Panc1 (cell line): ENCODE measurements around the gene HSF5.

ENCODE experiments used
- POLR2AphosphoS5 ChIP-seq: IDR thresholded peaks from 2 replicates; pipeline ENCODE4 v1.6.1; 2012; ENCODE audit warnings: mild to moderate bottlenecking, low read depth, low read length, moderate library complexity
- TCF7L2 ChIP-seq: IDR thresholded peaks from 2 replicates; pipeline ENCODE4 v1.6.1; 2011; ENCODE audit warnings: mild to moderate bottlenecking, low read depth, low read length, inconsistent platforms
- TF ChIP-seq, protein P1 (sequence below): fragments of 450-650 bp; IDR thresholded peaks from 2 replicates; pipeline ENCODE4 v1.5.1; 2017; ENCODE audit warnings: mild to moderate bottlenecking

DNA sequence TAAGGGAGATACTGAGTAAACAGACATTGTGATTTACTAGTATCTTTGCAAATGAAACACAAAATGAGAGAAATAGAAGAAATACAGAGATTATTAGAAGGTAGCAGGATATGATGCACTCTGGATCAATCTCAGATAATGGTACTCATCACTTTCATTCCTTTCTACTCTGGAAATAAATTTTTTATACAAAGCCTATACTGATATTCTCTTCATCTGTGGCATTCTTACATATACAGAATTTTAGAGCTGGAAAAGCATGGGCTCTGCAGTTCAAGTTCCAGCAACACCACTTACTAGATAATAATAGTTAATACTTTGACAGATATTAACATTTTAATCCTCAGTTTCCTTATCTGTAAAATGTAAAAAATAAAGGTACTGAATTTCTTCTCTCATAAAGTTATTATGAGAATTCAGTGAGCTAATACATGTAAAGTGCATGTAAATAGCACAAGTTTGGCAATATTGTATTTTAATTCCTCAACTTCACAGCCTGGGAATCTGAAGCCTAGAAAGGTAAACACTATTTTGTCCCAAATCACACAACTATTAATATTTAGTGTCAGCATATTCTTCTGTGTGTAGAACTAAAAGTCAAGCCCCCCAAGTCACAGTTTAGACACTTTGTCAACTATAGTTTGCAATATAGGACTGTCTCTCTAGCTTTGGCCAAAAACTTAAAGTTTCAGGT, 77.3 kb downstream of the HSF5 start:
- TF ChIP-seq, protein P1, sequence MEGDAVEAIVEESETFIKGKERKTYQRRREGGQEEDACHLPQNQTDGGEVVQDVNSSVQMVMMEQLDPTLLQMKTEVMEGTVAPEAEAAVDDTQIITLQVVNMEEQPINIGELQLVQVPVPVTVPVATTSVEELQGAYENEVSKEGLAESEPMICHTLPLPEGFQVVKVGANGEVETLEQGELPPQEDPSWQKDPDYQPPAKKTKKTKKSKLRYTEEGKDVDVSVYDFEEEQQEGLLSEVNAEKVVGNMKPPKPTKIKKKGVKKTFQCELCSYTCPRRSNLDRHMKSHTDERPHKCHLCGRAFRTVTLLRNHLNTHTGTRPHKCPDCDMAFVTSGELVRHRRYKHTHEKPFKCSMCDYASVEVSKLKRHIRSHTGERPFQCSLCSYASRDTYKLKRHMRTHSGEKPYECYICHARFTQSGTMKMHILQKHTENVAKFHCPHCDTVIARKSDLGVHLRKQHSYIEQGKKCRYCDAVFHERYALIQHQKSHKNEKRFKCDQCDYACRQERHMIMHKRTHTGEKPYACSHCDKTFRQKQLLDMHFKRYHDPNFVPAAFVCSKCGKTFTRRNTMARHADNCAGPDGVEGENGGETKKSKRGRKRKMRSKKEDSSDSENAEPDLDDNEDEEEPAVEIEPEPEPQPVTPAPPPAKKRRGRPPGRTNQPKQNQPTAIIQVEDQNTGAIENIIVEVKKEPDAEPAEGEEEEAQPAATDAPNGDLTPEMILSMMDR, result no peak
- TF ChIP-seq POLR2AphosphoS5, result no peak
- TF ChIP-seq TCF7L2, result no peak
